ENCODE data around the gene PSME3IP1.
A peak's percentile ranks its signal among the peaks of the same experiment; 100 is the strongest.

PSME3IP1 gene

DNA sequence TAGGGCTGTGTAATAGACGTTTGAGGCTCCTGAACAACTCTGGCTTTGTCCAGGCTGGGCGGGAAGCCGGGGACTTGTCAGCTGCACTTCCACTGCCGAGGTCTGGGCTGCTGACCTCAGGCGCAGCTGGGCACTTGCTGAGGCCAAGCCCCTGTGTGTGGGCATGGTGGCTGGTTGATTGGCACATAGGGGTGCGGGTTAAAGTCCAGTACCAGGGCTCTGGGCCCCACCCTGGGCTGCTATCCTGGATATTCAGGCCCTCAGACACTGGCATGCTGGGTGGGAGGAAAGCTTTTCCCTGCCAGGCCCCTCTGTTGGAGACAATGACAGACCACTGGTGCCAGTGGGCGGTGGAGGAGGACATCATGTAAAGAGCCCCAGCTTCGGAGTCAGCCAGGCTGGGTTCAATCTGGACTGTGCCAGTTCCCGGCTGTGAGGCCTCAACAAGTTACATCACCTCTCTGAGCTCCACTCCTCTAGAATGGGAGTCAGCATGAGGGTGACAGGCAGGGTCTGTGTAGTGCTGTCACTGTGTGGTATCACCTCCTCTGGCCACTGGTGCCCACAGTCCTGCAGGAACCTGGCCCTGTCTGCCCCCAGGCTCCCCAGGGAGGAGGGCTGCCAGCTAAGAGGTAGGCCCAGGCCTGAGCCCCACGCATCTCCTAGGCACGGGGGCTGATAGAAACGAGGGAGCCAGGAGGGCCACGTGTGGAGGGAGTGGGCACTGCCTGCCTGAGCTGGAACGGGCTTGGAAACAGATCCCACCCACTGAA lies 42.5 kb downstream of the PSME3IP1 start:
- no peak for ATAC-seq
- no peak for DNase-seq

DNA sequence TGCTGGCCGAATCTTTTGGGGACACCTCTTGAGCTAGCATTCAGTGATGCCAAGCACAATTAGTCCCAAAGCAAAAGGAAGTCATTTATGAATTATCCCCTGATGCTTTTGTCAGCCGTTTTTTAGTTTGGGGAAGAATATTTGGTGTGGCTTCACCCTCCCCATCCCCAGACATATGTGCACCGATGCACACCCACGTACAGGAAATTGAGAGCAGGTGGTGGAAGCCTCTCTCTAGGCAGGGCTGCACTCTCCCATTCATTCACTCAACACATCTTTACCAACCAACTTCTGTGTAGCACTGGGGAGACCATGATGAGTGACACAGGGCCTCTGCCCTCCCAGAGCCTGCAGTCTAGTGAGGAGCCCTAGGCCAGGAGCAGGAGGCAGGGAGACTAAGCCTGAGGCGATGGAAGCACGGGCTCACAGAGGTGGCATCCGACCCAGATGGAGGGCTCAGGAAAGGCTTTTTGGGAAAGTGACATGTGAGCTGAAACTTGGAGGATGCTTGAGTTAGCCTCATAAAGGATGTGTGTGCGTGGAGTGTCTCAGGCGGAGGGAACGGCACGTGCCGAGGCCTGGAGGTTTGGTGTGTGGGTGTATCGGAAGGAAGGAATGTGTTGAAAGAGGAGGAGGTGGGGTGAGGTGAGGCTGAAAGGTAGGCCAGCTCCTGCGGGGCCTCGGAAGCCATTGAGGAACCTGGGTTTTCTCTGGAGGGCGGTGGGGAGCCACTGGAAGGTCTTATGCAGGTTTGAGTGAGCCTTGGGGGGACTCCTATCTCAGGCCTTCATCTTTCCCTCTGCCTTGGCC lies 43.8 kb downstream of the PSME3IP1 start:
- DNase-seq (peak; percentile 25), ATAC-seq (peak; percentile 41)

DNA sequence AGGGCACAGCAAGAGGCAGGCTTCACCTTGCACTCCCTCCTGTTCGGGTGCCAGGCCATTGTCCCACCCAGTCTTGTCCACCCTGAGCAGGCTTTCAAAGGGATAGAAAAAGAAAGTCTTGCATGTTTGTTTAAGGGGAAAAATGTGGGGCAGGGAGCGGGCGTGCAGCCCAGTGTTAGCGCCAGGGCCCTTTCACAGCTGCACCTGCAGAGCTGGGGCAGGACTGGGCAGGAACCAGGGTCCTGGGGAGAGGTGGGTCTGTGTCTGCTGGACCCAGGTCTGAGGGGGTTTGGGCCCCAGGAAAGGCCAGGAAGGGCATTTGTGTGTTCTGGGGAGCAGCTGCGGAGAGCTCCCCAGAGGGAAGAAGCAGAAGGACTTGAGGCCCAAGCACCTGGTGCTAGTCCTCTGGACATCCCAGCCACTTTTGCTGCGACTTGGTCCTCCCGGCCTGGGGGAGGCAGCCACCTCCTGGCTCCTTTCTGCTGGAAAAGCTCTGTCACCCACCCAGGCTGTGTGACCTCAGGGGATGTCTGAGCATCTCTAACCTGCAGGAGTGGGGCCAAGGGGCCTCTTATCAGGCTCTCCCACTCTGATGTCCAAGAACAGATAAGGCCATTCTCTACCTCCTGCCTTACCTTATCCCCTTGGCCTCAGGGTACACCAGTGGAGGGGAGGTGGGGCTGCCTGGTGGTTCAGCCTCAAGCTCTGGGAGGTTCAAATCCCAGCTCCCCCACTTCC lies 44.7 kb downstream of the PSME3IP1 start:
- no peak for DNase-seq
- ATAC-seq: peak; percentile 16

DNA sequence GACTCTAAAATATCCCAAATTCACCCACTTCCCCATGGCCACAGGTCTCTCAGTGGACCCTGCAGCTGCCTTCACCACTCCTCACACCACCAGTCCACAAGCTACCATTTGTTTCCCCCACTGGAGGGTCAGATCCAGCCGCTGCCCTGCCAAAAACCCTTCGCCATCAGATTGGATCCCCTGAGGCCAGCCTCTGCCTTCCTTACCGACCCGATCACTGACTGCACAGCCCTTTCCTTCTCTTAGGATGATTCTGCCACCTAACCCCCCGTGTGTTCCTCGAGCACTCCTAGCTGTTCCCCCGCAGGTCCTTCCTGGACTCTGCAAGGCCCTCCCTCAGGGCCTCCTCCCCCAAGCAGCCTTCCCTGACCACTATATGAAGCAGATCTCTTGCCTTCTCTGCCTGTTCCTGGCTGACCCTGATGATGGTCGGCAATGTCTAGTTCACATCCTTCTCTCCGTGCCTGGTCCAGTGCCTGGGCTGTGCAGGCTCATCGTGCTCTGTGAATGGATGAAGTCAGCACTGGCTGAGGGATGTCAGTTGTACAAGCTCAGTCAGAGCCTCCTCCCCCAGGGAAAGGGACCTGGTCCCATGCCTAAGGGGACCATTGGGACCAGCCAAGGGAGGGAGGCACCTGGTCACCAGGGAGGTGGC lies 47.4 kb downstream of the PSME3IP1 start:
- DNase-seq: no peak
- ATAC-seq: no peak

DNA sequence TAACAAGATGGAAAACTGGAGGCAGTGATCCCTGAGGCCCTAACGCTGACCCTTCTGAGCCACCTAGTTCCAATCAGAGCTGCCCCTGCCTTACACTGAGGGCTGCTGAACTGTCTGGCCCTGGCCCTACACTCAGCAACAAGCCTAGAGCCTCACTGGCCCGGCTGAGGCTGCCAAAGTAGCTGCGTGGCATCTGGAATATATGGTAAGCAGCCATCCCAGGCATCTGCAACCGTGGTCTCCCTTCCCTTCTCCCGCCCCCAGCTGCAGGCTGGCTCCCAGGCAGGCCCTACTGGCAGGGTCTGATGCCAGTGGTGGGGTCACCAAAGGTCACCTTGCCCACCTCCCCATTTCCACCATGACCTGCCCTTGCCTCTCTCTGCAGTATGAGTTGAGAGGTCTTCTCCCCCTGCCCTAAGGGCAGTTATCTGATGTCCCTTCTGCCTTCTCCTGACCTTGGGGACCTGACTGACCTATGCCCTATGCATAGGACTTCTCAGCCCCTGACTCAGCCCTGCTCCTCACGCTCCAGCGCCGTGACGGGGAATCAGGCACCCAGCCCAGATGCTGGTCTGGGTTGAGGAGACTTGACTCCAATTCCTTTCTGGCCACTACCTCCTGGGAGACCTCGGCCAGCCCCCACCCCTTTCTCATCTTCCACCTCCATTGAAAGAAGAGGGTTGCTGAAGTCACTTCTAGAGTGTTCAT lies 48.1 kb downstream of the PSME3IP1 start:
- no peak for ATAC-seq
- DNase-seq: no peak

DNA sequence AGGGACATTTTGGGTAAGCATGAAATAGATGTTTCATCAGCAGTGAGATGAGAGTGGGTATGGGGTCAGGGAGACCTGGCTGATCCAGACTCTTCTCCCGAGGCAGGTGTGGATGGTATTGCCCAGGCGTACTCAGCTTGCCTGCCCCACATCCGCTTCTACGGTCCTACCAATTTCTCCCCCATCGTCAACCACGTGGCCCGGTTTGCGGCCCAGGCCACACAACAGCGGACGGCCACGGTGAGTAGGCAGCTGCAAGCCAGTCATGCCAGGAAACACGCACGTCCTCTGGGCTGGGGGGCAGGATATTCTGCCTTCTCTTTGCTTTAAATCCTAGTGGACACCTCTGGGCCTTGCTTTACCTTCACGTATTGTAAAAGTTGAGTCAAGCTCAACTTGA lies 48.8 kb downstream of the PSME3IP1 start:
- no peak for ATAC-seq
- DNase-seq: no peak

DNA sequence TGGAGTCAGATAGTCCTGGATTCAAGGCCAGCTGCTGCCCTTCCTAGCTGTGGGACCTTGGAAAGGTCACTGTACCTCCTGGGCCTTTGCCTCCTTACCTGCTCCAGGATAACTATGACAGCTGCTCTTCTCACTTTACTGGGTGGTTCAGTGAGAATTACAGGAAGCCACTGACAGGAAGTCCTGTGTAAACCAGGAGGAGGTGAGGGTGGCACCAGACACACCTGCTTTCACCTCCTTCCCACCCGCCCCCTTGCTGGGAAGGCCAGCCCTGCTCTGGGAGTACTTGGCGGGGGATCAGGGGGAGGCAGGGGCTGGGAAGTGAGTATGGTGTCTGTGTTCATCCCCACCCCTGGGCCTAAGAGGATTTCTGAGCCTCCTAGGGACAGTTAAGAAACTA lies 50.9 kb downstream of the PSME3IP1 start:
- DNase-seq: peak; percentile 26
- ATAC-seq: no peak

DNA sequence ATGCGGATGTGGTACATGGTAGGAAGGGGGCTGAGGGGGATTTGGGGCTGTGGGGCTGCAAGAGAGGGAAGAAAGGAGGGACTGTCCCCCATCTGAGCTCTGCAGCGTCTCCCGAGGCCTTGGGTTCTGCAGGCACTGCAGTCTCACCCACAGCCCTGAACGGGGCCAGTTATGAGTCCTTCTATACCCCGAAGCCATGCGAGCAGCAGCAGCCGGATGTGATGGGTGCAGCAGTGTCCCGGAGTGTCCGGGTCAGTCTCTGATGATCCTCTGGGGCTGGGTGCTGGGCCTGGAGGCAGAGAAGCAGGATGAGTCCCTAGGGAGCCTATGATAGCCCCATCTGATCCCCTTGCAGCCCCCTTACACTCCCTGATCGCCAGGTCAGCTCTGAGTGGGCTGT lies 52.0 kb downstream of the PSME3IP1 start:
- DNase-seq: peak; percentile 41

DNA sequence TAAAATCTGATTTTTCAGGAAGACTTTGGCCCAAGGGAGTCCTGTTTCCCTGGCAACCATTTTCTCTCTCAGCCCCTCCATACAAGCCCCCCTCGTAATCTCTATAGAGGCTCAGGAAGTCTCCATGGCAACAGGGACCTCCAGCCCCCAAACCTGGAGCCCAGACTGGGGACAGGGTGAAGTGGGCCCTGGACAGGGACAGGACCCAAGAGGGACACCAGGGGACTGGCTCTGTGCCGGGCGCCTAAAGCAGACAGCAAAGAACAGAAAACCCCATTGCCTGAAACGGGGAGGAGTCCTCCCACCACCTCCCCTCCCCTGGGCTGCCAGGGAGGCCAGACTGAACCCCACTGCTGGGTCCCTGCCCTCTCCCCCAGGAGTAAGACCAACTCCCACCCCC lies 52.8 kb downstream of the PSME3IP1 start:
- no peak for DNase-seq
- ATAC-seq: no peak

More for the DNA sequence above, 52.0 kb downstream of the PSME3IP1 start:
- ATAC-seq: peak; percentile 16

DNA sequence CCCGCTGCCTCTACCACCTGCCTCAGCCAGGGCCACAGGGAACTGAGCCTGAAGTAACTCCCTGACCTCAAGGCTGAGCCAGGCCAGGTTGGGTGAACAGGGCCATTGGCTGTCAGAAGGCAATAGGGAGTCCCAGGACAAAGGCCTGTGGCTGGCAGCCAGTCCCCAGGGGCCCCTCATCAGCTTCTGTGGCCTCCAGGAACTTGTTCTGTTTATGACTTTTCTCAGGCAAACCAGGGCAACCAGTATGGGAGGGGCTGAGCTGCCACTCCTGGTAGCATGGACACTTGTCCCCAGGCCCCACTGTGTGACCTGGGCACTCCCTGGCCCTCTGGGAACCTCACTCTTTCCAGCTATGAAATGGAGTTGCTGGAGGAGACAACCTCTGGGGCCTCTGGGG lies 53.4 kb downstream of the PSME3IP1 start:
- DNase-seq: no peak
- no peak for ATAC-seq

DNA sequence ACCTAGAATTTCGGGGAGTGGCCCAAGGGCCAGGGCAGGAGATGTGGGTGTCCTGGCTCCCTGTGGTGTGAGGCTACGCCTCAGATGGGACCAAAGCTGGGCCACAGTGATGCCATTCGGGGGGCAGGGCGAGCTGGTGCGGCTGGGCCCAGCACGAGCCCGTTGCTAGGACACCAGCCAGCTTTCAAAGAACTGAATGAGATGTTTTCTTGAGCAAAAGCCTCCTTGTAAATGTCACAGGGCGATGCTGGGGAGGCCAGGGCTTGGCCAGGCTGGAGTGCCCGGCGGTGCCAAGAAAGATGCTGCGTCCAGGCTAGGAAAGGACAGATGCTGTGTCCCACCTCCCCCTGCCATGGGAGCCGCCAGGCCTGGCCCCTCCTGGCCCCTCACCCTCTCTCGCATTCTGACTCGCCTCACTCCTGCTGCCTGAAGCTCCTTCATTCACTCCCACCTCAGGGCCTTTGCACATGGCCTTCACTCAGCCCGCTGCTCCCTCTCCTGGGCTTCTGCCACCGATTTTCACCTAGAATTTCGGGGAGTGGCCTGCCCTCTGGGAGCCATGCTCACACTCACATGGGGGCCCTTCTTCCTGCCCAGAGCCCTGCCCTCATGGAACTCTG lies 54.4 kb downstream of the PSME3IP1 start:
- ATAC-seq: no peak
- DNase-seq: peak; percentile 37

DNA sequence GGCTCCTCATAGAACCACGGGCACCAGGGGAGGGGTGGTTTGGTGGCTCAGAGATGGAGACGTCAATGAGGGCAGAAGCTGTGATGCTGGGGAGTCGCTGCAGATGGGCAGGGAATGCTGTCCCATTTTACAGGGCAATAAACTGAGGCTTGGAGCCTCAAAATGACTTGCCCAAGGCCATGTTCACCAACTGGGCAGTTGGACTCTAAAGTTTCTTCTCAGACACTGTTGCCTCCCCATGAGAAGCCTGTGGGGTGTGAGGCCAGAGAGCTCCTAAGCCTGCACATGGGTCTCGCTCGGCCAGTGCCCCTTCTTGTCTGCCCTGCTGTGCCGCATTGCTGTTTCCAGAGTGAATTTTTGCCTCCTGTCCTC lies 54.9 kb downstream of the PSME3IP1 start:
- DNase-seq (no peak), ATAC-seq (no peak)

DNA sequence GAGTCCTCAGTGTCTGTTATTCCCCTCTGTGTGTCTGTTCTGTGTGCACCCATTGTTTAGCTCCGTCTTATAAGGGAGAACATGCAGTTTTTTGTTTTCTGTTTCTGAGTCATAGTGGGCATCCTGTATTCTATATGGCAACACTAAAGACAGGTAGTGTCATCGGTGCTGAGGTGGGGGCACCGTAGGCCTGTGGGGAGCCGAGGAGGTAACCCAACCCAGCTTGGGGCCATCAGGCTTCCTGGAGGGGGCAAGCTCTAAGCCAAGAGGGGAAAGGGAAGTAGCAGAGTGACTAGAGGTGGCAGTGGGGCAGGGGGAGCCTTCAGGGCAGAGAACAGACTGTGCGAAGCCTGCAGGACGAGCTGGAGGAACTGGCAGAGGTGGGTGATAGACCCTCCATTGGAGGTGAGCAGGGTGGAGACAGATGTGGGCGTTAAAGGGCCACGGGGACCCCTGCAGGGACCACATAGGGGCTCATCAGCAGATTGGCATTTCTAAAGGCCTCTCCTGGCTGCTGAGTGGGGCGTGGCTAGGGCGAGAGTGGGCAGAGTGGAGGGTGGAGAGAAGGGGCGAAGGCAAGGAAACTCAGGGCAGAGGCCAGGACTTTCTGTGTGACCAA lies 57.0 kb downstream of the PSME3IP1 start:
- peak; percentile 67 for DNase-seq

DNA sequence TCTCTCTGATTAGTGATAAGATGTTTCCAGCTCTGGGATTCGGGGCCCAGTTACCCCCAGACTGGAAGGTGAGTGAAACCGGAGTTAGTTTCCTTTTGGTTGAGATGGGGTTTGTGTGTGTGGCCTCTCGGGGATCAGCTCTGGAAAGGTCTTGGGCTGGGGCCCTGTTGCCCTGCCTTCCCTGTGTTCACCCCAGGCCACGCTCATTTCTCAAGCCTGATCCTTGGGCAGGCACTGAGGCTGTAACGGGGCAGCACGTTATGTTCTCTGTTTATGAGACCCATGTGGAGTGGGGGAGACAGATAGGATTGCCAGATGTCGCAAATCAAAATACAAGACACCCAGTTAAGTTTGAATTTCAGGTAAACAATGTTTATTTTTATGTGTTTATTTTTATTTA lies 58.0 kb downstream of the PSME3IP1 start:
- ATAC-seq (no peak), DNase-seq (no peak)

More for the DNA sequence above, 57.0 kb downstream of the PSME3IP1 start:
- ATAC-seq: peak; percentile 77

DNA sequence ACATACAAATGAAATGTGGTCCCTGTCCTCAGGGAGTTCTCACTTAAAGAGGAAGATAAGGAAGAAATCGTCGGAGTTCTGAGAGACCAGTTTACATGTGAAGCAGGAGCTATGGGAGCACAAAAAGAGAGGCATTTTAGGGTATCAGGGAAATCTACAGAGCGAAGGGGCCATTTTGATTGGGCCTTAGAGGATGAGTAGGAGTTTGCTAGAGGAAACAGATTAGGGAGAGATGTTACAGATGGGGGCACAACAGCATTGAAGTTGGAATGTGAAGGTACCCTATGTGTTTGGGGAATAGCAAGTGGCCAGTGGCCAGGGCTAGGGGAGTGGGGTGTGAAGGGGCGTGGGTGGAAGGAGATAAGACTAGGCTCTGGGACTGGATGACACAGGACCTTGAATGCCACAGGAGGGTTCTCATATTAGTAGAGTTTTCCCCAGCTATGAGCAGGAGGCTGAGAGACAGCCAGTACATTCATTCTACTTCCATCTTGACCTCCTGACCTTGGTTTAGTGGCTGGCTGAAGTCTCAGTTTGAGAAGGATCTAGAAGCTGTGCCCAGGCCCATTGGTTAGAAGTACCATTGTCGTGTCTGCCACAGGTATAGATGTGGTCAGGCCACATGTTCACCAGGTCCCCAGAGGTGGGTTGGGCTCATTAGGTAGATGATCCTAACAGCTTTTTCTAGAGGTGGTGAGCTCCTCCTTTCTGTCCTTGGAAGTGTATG lies 58.6 kb downstream of the PSME3IP1 start:
- ATAC-seq (peak; percentile 21), DNase-seq (no peak)

DNA sequence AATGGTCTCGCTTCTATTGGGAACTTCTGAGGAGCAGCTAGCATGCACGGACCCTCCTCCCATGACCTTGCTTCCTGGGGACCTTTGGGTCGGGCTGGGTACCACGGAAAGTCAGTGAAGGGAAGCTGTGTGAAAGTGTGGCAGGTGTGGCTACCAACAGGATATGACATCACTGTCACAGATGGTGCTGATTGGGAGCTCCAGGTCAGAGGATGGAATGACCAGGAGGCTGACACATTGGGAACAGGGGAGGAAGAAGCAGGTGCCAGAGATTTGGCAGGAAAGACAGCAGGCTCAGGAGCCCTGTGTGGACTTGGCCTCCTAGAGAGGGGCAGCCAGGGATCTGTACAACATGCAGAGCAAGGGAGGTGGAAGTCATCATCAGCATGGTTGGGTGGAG lies 59.4 kb downstream of the PSME3IP1 start:
- ATAC-seq: no peak
- no peak for DNase-seq

DNA sequence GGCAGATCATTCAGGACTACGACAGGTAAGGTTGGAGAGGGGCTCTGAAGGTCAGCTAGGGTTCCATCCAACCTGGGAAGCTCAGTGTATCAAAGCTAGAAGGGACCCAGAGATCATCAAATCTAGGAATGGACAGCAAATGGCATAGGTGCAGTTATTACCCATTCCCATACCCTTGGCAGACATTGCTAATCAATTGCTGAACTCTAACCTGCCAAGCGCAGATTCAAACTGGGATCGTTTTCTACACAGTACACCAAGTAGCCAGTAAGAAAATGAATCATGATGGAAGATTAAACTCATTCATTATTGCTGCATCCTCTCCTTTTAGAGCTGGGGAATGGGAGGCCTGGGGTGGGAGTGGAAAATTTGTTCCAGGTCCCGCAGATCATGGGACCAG lies 59.9 kb downstream of the PSME3IP1 start:
- ATAC-seq: no peak

DNA sequence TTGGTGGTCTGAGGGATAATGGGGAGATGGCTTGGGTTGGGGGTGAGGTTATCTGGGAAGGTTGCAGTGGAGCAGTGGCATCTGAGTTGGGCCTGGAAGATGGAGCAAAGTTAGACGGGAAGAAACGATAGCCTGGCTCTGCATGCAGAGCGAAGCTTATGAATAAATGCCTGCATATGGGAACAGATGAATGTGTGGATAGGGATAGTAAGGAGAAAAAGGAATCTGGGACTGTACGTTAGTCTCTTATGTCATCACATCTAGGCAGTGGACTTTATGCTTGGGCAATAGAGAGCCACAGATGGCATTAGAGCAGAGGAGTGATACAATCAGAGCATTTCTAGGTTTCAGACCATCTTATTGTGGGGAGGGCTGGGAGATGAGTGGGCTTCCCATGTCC lies 60.5 kb downstream of the PSME3IP1 start:
- no peak for DNase-seq
- no peak for ATAC-seq

More for the DNA sequence above, 59.9 kb downstream of the PSME3IP1 start:
- DNase-seq: no peak

DNA sequence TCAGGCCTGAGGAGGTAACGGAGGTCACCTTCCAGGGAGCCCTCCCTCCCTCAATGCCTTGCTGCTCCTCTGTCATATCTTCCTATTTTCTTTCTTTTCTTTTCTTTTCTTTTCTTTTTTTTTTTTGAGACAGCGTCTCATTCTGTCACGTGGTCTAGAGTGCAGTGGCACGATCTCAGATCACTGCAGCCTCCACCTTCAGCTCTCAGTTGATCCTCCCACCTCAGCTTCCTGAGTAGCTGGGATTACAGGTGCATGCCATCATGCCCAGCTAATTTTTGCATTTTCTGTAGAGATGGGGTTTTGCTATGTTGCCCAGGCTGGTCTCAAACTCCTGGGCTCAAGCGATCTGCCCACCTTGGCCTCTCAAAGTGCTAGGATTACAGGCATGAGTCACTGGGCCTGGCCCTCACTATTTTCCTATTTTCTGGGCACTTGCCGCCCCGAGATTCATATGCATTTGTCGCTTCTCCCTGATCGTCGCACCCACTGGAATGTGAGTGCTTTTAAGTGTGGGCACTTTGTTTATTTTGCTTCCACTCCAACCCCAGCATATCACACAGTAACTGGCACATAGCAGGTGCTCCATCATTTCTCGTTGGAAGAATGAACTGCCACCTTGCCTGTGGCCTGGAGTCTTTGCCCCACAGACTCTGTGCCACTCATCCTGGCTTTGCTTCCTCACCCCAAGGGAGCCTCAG lies 61.7 kb downstream of the PSME3IP1 start:
- ATAC-seq: no peak
- DNase-seq: no peak

Measured in stimulated activated naive CD8-positive, alpha-beta T cell treated with anti-CD3 and anti-CD28 coated beads, Interleukin-15, Interleukin-2, amounts not matched to agents 100 U/mL and 50 U/mL, for 24 hours (primary cell).